GM18526 (cell line): Measurements from ENCODE around the gene WDFY2.

Experiments
- POLR2A ChIP-seq: IDR thresholded peaks from 3 replicates; pipeline ENCODE4 v1.6.1; 2011; ENCODE audit not compliant: insufficient read length; ENCODE audit errors: extremely low read depth

Gene WDFY2

DNA sequence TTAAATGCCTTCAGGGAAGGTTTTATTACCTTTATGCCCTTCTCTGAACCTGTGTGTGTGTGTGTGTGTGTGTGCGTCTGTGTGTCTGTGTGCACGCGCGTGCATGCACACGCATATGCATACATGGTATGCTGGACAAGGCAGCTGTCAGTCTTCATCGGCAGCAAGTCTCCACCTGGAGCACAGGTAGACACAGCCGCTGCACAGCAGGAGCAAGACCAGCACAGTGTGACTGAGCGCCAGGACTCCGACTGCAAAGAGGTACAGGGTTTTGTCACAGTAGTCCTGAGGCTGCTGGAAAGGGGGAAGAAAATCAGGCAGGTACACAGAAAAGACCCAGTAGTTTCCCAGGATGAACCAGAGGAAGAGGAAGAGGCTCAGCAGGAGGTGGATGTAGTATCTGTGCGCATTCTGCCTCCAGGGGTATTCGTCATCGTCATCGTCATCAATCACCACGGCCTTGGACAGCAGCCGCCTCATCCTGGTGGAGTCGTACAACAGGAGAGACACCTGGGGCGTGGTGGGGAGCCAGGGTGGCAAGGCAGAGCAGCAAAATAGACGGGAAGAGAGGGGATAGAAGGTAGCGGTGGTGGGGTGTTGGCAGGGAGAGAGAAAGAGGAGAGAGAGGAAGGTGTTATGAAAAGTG lies 232.5 kb downstream of the WDFY2 start:
- TF ChIP-seq POLR2A = no peak
